Measurements from ENCODE around the gene SLN. TPM values are rescaled to one million over a fixed set of nuclear protein-coding genes. Genes with fewer than 3 reads are reported as not detected.

The SLN gene
- total and polyA plus RNA-seq, 3 experiments from 2014 or later, result not detected

GRCh38 chr11:107747622-107748021, 35.8 kb upstream of the SLN start:
- H3K27me3 ChIP-seq (ENCODE audit: insufficient read depth, low read length, poor library complexity, severe bottlenecking), result no peaks in the 10 kb centered on the region
- no peak overlapping the region for H3K4me3 ChIP-seq (ENCODE audit: low read length)
- H3K4me1 ChIP-seq (ENCODE audit: insufficient read depth, low read length), result no peaks in the 10 kb centered on the region
- H3K27ac ChIP-seq (ENCODE audit: low read depth, low read length), result no peak overlapping the region
- H3K9me3 ChIP-seq (ENCODE audit: low read length), result no peaks in the 10 kb centered on the region
- no peak overlapping the region for H3K27ac Mint-ChIP-seq
- ChIA-PET POLR2A (no interaction called here), CTCF (no interaction called here)
- H3K4me3 Mint-ChIP-seq, result no peak overlapping the region
- no peaks in the 10 kb centered on the region for H3K36me3 ChIP-seq (ENCODE audit: insufficient read depth, low read length)
- H3K4me1 Mint-ChIP-seq, result no peaks in the 10 kb centered on the region
- H3K27me3 Mint-ChIP-seq, result peaks cover 2 to 50% of the 10 kb centered on the region in 2 donors
- H3K9me3 Mint-ChIP-seq, result no peaks in the 10 kb centered on the region
- no peak for DNase-seq
- H3K36me3 Mint-ChIP-seq, result no peaks in the 10 kb centered on the region

- no peak overlapping the region for H3K4me3 ChIP-seq (ENCODE audit: low read length)
- Mint-ChIP-seq H3K36me3 (no peaks in the 10 kb centered on the region), H3K9me3 (peaks cover 0 to 9% (median 5%) of the 10 kb centered on the region in 5 donors), H3K4me3 (no peak overlapping the region), H3K27me3 (peaks cover 5 to 51% of the 10 kb centered on the region in 2 donors), H3K4me1 (no peaks in the 10 kb centered on the region), H3K27ac (no peak overlapping the region)
- H3K4me1 ChIP-seq (ENCODE audit: insufficient read depth, low read length), result no peaks in the 10 kb centered on the region
- H3K27me3 ChIP-seq (ENCODE audit: insufficient read depth, low read length, poor library complexity, severe bottlenecking), result no peaks in the 10 kb centered on the region
- no peaks in the 10 kb centered on the region for H3K9me3 ChIP-seq (ENCODE audit: low read length)
- ChIA-PET CTCF (no interaction called here), POLR2A (no interaction called here)
- no peak for DNase-seq
- H3K36me3 ChIP-seq (ENCODE audit: insufficient read depth, low read length), result no peaks in the 10 kb centered on the region
- no peak overlapping the region for H3K27ac ChIP-seq (ENCODE audit: low read depth, low read length)
These were observed 32.9 kb upstream of the SLN start for GRCh38 chr11:107744736-107745135.

- H3K9me3 ChIP-seq (ENCODE audit: low read length), result no peaks in the 10 kb centered on the region
- no peaks in the 10 kb centered on the region for H3K36me3 ChIP-seq (ENCODE audit: insufficient read depth, low read length)
- H3K27me3 Mint-ChIP-seq, result peaks cover 5 to 60% of the 10 kb centered on the region in 2 donors
- no peak overlapping the region for H3K27ac ChIP-seq (ENCODE audit: low read depth, low read length)
- peaks cover 0 to 10% (median 5%) of the 10 kb centered on the region in 5 donors for H3K9me3 Mint-ChIP-seq
- H3K27ac Mint-ChIP-seq, result no peak overlapping the region
- CTCF ChIA-PET, result no interaction called here
- no peak overlapping the region for H3K4me3 Mint-ChIP-seq
- H3K36me3 Mint-ChIP-seq, result no peaks in the 10 kb centered on the region
- H3K4me3 ChIP-seq (ENCODE audit: low read length), result no peak overlapping the region
- H3K4me1 ChIP-seq (ENCODE audit: insufficient read depth, low read length), result no peaks in the 10 kb centered on the region
- no peaks in the 10 kb centered on the region for H3K4me1 Mint-ChIP-seq
- DNase-seq, result no peak
- no peaks in the 10 kb centered on the region for H3K27me3 ChIP-seq (ENCODE audit: insufficient read depth, low read length, poor library complexity, severe bottlenecking)
- POLR2A ChIA-PET, result no interaction called here
These were observed 31.3 kb upstream of the SLN start for GRCh38 chr11:107743191-107743590.

- DNase-seq, result no peak
- Mint-ChIP-seq H3K9me3 (peaks cover 0 to 10% (median 5%) of the 10 kb centered on the region in 5 donors), H3K4me3 (no peak overlapping the region), H3K36me3 (no peaks in the 10 kb centered on the region), H3K27me3 (peaks cover 3 to 67% of the 10 kb centered on the region in 2 donors), H3K27ac (no peak overlapping the region), H3K4me1 (no peaks in the 10 kb centered on the region)
- H3K27me3 ChIP-seq (ENCODE audit: insufficient read depth, low read length, poor library complexity, severe bottlenecking), result no peaks in the 10 kb centered on the region
- H3K27ac ChIP-seq (ENCODE audit: low read depth, low read length), result no peak overlapping the region
- H3K9me3 ChIP-seq (ENCODE audit: low read length), result no peaks in the 10 kb centered on the region
- no peak overlapping the region for H3K4me3 ChIP-seq (ENCODE audit: low read length)
- ChIA-PET POLR2A (no interaction called here), CTCF (interaction anchor here (1.1 kb wide), 1 partner anchor 163 kb away, joined by 3 read pairs; no protein-coding TSS in a partner anchor)
- H3K36me3 ChIP-seq (ENCODE audit: insufficient read depth, low read length), result no peaks in the 10 kb centered on the region
- no peaks in the 10 kb centered on the region for H3K4me1 ChIP-seq (ENCODE audit: insufficient read depth, low read length)
These were observed 29.4 kb upstream of the SLN start for GRCh38 chr11:107741044-107741823.

- no peak overlapping the region for H3K4me3 Mint-ChIP-seq
- DNase-seq, result no peak
- POLR2A ChIA-PET, result no interaction called here
These were observed 28.4 kb upstream of the SLN start for GRCh38 chr11:107740271-107740670.

GRCh38 chr11:107736546-107736945, 24.7 kb upstream of the SLN start:
- Mint-ChIP-seq H3K27me3 (peaks cover 5 to 51% of the 10 kb centered on the region in 2 donors), H3K4me1 (no peaks in the 10 kb centered on the region)
- POLR2A ChIA-PET, result no interaction called here

More at GRCh38 chr11:107740271-107740670, 28.4 kb upstream of the SLN start:
- Histone ChIP-seq H3K9me3 (ENCODE audit: low read length) (no peaks in the 10 kb centered on the region), H3K4me3 (ENCODE audit: low read length) (no peak overlapping the region), H3K4me1 (ENCODE audit: insufficient read depth, low read length) (no peaks in the 10 kb centered on the region), H3K36me3 (ENCODE audit: insufficient read depth, low read length) (no peaks in the 10 kb centered on the region), H3K27me3 (ENCODE audit: insufficient read depth, low read length, poor library complexity, severe bottlenecking) (no peaks in the 10 kb centered on the region), H3K27ac (ENCODE audit: low read depth, low read length) (no peak overlapping the region)
- Mint-ChIP-seq H3K27me3 (peaks cover 5 to 64% of the 10 kb centered on the region in 2 donors), H3K4me1 (no peaks in the 10 kb centered on the region), H3K27ac (no peak overlapping the region), H3K9me3 (peaks cover 0 to 10% (median 5%) of the 10 kb centered on the region in 5 donors), H3K36me3 (no peaks in the 10 kb centered on the region)
- CTCF ChIA-PET, result interaction anchor here (1.1 kb wide), 1 partner anchor 164 kb away, joined by 3 read pairs; no protein-coding TSS in a partner anchor

GRCh38 chr11:107733518-107733917, 21.7 kb upstream of the SLN start:
- POLR2A ChIA-PET, result no interaction called here
- H3K36me3 Mint-ChIP-seq, result peaks cover 0 to 1% (median 0%) of the 10 kb centered on the region in 3 donors
- Histone ChIP-seq H3K9me3 (ENCODE audit: low read length) (no peaks in the 10 kb centered on the region), H3K4me3 (ENCODE audit: low read length) (no peak overlapping the region), H3K36me3 (ENCODE audit: insufficient read depth, low read length) (no peaks in the 10 kb centered on the region), H3K27ac (ENCODE audit: low read depth, low read length) (no peak overlapping the region), H3K4me1 (ENCODE audit: insufficient read depth, low read length) (no peaks in the 10 kb centered on the region), H3K27me3 (ENCODE audit: insufficient read depth, low read length, poor library complexity, severe bottlenecking) (no peaks in the 10 kb centered on the region)
- no peaks in the 10 kb centered on the region for H3K4me1 Mint-ChIP-seq
- DNase-seq, result no peak
- H3K27me3 Mint-ChIP-seq, result peaks cover 5 to 27% of the 10 kb centered on the region in 2 donors
- no peak overlapping the region for H3K4me3 Mint-ChIP-seq
- CTCF ChIA-PET, result no interaction called here
- H3K27ac Mint-ChIP-seq, result no peak overlapping the region
- peaks cover 0 to 2% (median 0%) of the 10 kb centered on the region in 5 donors for H3K9me3 Mint-ChIP-seq

More at GRCh38 chr11:107736546-107736945, 24.7 kb upstream of the SLN start:
- Mint-ChIP-seq H3K4me3 (no peak overlapping the region), H3K9me3 (peaks cover 0 to 10% (median 5%) of the 10 kb centered on the region in 5 donors), H3K27ac (no peak overlapping the region), H3K36me3 (no peaks in the 10 kb centered on the region)
- Histone ChIP-seq H3K4me1 (ENCODE audit: insufficient read depth, low read length) (no peaks in the 10 kb centered on the region), H3K36me3 (ENCODE audit: insufficient read depth, low read length) (no peaks in the 10 kb centered on the region), H3K4me3 (ENCODE audit: low read length) (no peak overlapping the region), H3K27ac (ENCODE audit: low read depth, low read length) (no peak overlapping the region), H3K27me3 (ENCODE audit: insufficient read depth, low read length, poor library complexity, severe bottlenecking) (no peaks in the 10 kb centered on the region), H3K9me3 (ENCODE audit: low read length) (no peaks in the 10 kb centered on the region)
- CTCF ChIA-PET, result no interaction called here
- DNase-seq, result no peak

- no peak for DNase-seq
- ChIA-PET POLR2A (no interaction called here), CTCF (no interaction called here)
- Mint-ChIP-seq H3K27ac (no peak overlapping the region), H3K4me1 (no peaks in the 10 kb centered on the region), H3K27me3 (peaks cover 5 to 26% of the 10 kb centered on the region in 2 donors), H3K9me3 (peaks cover 0 to 2% (median 0%) of the 10 kb centered on the region in 5 donors), H3K4me3 (no peak overlapping the region), H3K36me3 (peaks cover 0 to 1% (median 0%) of the 10 kb centered on the region in 3 donors)
- no peaks in the 10 kb centered on the region for H3K4me1 ChIP-seq (ENCODE audit: insufficient read depth, low read length)
- H3K27ac ChIP-seq (ENCODE audit: low read depth, low read length), result no peak overlapping the region
- H3K9me3 ChIP-seq (ENCODE audit: low read length), result no peaks in the 10 kb centered on the region
- H3K4me3 ChIP-seq (ENCODE audit: low read length), result no peak overlapping the region
- no peaks in the 10 kb centered on the region for H3K27me3 ChIP-seq (ENCODE audit: insufficient read depth, low read length, poor library complexity, severe bottlenecking)
- H3K36me3 ChIP-seq (ENCODE audit: insufficient read depth, low read length), result no peaks in the 10 kb centered on the region
These were observed 20.8 kb upstream of the SLN start for GRCh38 chr11:107732689-107733051.
